ENCODE data around the gene KRT25. TPM values are rescaled to one million over a fixed set of nuclear protein-coding genes. Genes with fewer than 3 reads are reported as not detected.

The KRT25 gene
- total RNA-seq, 2 donors from 2014 or later: not detected

- Histone ChIP-seq H3K36me3 (no peaks in the 10 kb centered on the region), H3K4me3 (no peak overlapping the region), H3K27ac (no peak overlapping the region), H3K27me3 (replicated peaks; ENCODE audit: insufficient read depth) (no peaks in the 10 kb centered on the region), H3K4me1 (ENCODE audit: control insufficient read depth in 1 of 2, low read depth in 2 of 2) (no peaks in the 10 kb centered on the region), H3K9me3 (no peaks in the 10 kb centered on the region)
- DNase-seq (ENCODE audit: low spot score) (no peak), ATAC-seq (ENCODE audit: insufficient number of reproducible peaks, low FRiP score, low read depth) (no peak)
- TF ChIP-seq, protein P1, sequence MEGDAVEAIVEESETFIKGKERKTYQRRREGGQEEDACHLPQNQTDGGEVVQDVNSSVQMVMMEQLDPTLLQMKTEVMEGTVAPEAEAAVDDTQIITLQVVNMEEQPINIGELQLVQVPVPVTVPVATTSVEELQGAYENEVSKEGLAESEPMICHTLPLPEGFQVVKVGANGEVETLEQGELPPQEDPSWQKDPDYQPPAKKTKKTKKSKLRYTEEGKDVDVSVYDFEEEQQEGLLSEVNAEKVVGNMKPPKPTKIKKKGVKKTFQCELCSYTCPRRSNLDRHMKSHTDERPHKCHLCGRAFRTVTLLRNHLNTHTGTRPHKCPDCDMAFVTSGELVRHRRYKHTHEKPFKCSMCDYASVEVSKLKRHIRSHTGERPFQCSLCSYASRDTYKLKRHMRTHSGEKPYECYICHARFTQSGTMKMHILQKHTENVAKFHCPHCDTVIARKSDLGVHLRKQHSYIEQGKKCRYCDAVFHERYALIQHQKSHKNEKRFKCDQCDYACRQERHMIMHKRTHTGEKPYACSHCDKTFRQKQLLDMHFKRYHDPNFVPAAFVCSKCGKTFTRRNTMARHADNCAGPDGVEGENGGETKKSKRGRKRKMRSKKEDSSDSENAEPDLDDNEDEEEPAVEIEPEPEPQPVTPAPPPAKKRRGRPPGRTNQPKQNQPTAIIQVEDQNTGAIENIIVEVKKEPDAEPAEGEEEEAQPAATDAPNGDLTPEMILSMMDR (IDR thresholded peaks at IDR 0.05): no peak
Observed at GRCh38 chr17:40717776-40718175, 37.4 kb downstream of the KRT25 start.

GRCh38 chr17:40714473-40714872, 40.7 kb downstream of the KRT25 start:
- Histone ChIP-seq H3K9me3 (no peaks in the 10 kb centered on the region), H3K4me1 (ENCODE audit: control insufficient read depth in 1 of 2, low read depth in 2 of 2) (no peaks in the 10 kb centered on the region), H3K27me3 (replicated peaks; ENCODE audit: insufficient read depth) (no peaks in the 10 kb centered on the region), H3K27ac (no peak overlapping the region), H3K36me3 (no peaks in the 10 kb centered on the region), H3K4me3 (no peak overlapping the region)
- DNase-seq (ENCODE audit: low spot score) (no peak), ATAC-seq (ENCODE audit: insufficient number of reproducible peaks, low FRiP score, low read depth) (no peak)
- TF ChIP-seq, protein P1 (IDR thresholded peaks at IDR 0.05): no peak

DNA sequence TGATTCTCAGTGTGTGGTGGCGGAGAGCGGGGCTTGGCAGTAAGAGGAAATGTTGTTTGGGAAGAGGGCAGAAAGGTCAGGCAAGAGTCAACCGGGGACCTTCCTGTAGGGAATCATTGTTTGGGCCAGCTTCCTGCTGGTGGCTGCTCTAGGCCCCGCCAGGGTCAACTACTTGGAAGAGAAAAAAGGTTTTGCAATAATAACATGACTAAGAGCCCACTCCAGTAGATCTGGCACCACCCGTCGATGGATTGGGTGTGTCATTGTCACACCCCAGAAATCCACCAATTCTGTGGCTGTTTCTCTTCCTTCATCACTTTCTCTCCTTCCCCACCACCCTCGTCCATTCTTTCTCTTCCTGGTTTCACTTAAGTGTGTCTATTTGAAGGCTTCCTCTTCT, 47.4 kb downstream of the KRT25 start:
- Histone ChIP-seq H3K4me1 (ENCODE audit: control insufficient read depth in 1 of 2, low read depth in 2 of 2) (no peaks in the 10 kb centered on the region), H3K27ac (no peak overlapping the region), H3K9me3 (no peaks in the 10 kb centered on the region), H3K36me3 (no peaks in the 10 kb centered on the region), H3K4me3 (no peak overlapping the region), H3K27me3 (replicated peaks; ENCODE audit: insufficient read depth) (no peaks in the 10 kb centered on the region)
- peak; percentile 20 for ATAC-seq (ENCODE audit: insufficient number of reproducible peaks, low FRiP score, low read depth)
- DNase-seq (ENCODE audit: low spot score): no peak
- TF ChIP-seq, protein P1 (IDR thresholded peaks at IDR 0.05): no peak

DNA sequence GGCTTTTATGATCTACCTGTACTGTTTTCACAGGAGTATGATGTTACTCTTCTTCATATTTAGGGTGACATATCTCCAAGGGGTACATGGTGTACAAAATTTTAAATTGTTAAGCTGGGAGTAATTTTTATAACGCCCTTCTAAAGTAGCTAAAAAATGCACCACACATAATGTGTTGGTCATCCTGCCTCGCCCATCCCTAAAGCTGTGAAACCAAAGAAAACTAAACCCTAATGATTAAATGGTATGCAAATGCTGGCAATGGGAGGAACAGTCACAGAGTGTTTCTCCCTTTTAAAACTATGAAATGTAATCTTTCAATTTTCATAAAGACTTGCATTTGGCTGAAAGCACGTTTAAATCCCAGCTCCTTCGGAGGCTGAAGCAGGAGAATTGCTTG, 49.5 kb downstream of the KRT25 start:
- Histone ChIP-seq H3K4me3 (no peak overlapping the region), H3K4me1 (ENCODE audit: control insufficient read depth in 1 of 2, low read depth in 2 of 2) (no peaks in the 10 kb centered on the region), H3K27ac (no peak overlapping the region), H3K36me3 (no peaks in the 10 kb centered on the region), H3K9me3 (no peaks in the 10 kb centered on the region), H3K27me3 (replicated peaks; ENCODE audit: insufficient read depth) (no peaks in the 10 kb centered on the region)
- ATAC-seq (ENCODE audit: insufficient number of reproducible peaks, low FRiP score, low read depth): no peak
- no peak for DNase-seq (ENCODE audit: low spot score)
- TF ChIP-seq, protein P1 (IDR thresholded peaks at IDR 0.05): no peak

DNA sequence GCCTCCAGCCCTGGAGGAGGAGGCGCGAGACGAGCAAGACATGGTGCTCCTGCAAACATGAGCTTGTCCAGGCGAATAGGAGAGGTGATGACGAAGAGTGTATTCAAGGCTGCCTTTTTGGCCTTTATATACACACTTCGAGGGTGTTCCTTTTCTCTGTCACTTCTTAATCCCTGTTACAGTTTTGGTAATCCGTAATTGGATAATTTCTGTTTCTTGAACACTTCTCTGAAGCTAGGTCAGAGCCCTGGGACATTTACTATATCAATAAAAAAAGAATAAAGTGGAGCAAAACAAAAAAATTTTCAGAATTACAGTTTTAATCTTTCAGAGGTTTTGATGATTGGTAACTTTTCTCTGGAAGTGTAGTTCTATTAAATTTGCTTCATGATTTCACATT, 51.5 kb downstream of the KRT25 start, which contains the start of gene KRT24:
Gene KRT24, minus strand, starts transcription at position 101 of the 400 bp plus-strand sequence. Its CDS starts 59 bp downstream, at position 42.
- Histone ChIP-seq H3K4me1 (ENCODE audit: control insufficient read depth in 1 of 2, low read depth in 2 of 2) (no peaks in the 10 kb centered on the region), H3K27me3 (replicated peaks; ENCODE audit: insufficient read depth) (no peaks in the 10 kb centered on the region), H3K4me3 (no peak within 1 kb of the TSS), H3K27ac (no peak within 1 kb of the TSS), H3K9me3 (no peaks in the 10 kb centered on the region), H3K36me3 (no peaks in the 10 kb centered on the region)
- DNase-seq (ENCODE audit: low spot score) (no peak), ATAC-seq (ENCODE audit: insufficient number of reproducible peaks, low FRiP score, low read depth) (no peak)
- TF ChIP-seq, protein P1 (IDR thresholded peaks at IDR 0.05): no peak

Data from thoracic aorta (tissue), 2 donors.